ENCODE measurements around the gene DNAAF6. TPM values are rescaled to one million over a fixed set of nuclear protein-coding genes. Genes with fewer than 3 reads are reported as not detected.
"Not testable (repeated sequence)": the region's sequence is repeated elsewhere in the genome, so short reads cannot be mapped to it uniquely, and the experiment has no call there.

Gene DNAAF6
- not detected for total RNA-seq

GRCh38 chrX:107205770-107206696 lies at the start of gene DNAAF6, which contains the start of gene NUP62CL:
Gene DNAAF6 (plus strand): TSS chrX:107206611. CDS start chrX:107212876, 6,265 bp downstream.
Gene NUP62CL (minus strand): TSS chrX:107206433. CDS start chrX:107175146, 31,287 bp downstream.
- H3K36me3 ChIP-seq: no peaks in the 10 kb centered on the region
- no peaks in the 10 kb centered on the region for H3K4me1 ChIP-seq
- DNase-seq (ENCODE audit: low spot score): no peak
- no peaks in the 10 kb centered on the region for H3K9me3 ChIP-seq
- no peak for TF ChIP-seq CTCF (IDR thresholded peaks at IDR 0.05)
- H3K4me3 ChIP-seq: peak within 1 kb of the TSS; percentile 22 to 36
- H3K27me3 ChIP-seq: peaks cover 3 to 7% of the 10 kb centered on the region in 2 donors
- no peak within 1 kb of the TSS for H3K27ac ChIP-seq

DNA sequence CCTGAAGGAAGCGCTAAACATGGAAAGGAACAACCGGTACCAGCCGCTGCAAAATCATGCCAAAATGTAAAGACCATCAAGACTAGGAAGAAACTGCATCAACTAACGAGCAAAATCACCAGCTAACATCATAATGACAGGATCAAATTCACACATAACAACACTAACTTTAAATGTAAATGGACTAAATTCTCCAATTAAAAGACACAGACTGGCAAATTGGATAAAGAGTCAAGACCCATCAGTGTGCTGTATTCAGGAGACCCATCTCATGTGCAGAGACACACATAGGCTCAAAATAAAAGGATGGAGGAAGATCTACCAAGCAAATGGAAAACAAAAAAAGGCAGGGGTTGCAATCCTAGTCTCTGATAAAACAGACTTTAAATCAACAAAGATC lies 48.8 kb upstream of the DNAAF6 start:
- H3K36me3 ChIP-seq; H3K4me1 ChIP-seq; H3K4me3 ChIP-seq; H3K27me3 ChIP-seq; H3K27ac ChIP-seq; H3K9me3 ChIP-seq; DNase-seq (ENCODE audit: low spot score): not testable (repeated sequence)

- H3K27me3 ChIP-seq: no peaks in the 10 kb centered on the region
- TF ChIP-seq CTCF (IDR thresholded peaks at IDR 0.05): no peak
These were observed 39.1 kb upstream of the DNAAF6 start for GRCh38 chrX:107167163-107167921.

DNA sequence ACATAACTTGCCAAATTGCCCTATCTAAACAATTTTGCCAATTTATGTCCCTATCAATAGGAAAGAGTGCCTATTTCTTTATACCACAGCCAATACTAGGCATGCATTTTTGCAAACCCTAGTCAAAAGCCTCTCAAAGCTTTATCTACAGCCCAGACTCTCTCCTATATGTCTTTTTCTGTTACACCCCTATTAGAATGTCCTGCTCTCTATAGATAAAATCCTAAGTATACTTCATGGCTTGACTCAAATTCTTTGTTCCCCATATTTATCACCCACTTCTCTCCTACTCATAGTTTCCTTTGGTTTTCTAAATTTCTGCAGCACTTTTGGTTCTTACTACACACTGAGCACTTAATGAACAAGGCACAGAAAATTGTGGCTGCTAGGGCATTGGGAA lies 38.2 kb upstream of the DNAAF6 start:
- H3K4me1 ChIP-seq: no peaks in the 10 kb centered on the region
- no peaks in the 10 kb centered on the region for H3K9me3 ChIP-seq
- H3K4me3 ChIP-seq: no peak overlapping the region
- TF ChIP-seq CTCF (IDR thresholded peaks at IDR 0.05): no peak
- no peaks in the 10 kb centered on the region for H3K36me3 ChIP-seq
- no peak for DNase-seq (ENCODE audit: low spot score)
- H3K27ac ChIP-seq: no peak overlapping the region
- no peaks in the 10 kb centered on the region for H3K27me3 ChIP-seq

More at GRCh38 chrX:107167163-107167921, 39.1 kb upstream of the DNAAF6 start:
- Histone ChIP-seq H3K4me1 (no peaks in the 10 kb centered on the region), H3K36me3 (no peaks in the 10 kb centered on the region), H3K4me3 (no peak overlapping the region), H3K9me3 (no peaks in the 10 kb centered on the region), H3K27ac (no peak overlapping the region)
- no peak for DNase-seq (ENCODE audit: low spot score)

DNA sequence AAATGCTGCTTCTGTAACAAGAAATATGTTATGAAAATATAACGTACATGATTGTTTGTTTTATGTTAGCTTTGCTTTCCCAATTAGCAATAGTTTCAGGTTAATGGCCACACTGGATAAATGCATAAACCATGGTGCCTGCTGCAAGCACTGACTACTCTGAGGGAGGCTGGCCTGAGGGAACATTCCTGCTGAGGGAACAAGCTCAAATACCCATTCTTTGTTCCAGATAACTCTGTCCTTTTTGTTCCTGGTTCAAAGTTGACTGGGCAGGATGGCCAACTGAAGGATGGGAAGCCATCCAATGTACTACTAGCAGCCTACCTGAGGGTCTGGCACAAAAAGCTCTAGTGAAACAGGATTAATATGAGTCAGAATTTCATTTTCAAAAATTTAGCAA lies 37.7 kb upstream of the DNAAF6 start:
- H3K27me3 ChIP-seq: no peaks in the 10 kb centered on the region
- H3K36me3 ChIP-seq: no peaks in the 10 kb centered on the region

More for the DNA sequence above, 37.7 kb upstream of the DNAAF6 start:
- no peak for DNase-seq (ENCODE audit: low spot score)
- no peak overlapping the region for H3K4me3 ChIP-seq
- no peaks in the 10 kb centered on the region for H3K9me3 ChIP-seq
- no peak overlapping the region for H3K27ac ChIP-seq
- TF ChIP-seq CTCF (IDR thresholded peaks at IDR 0.05): no peak
- no peaks in the 10 kb centered on the region for H3K4me1 ChIP-seq

All from right atrium auricular region (tissue), 2 donors.